GM12892 (cell line): ENCODE data around the gene RALGPS1.

ENCODE experiments used
- DNase-seq: peaks from one replicate; pipeline ENCODE4 v3.0.0; 2011; ENCODE audit not compliant: insufficient read length
- FAIRE-seq: peaks from 2 replicates; lab custom pipeline; 2011; peaks lifted over from hg19 to GRCh38; lab: Jason Lieb, UNC
- POLR2A ChIP-seq: IDR thresholded peaks from 2 replicates; pipeline ENCODE4 v1.6.1; 2011; ENCODE audit warnings: low read depth, low read length, control low read depth
- POLR2AphosphoS5 ChIP-seq: IDR thresholded peaks from 2 replicates; pipeline ENCODE4 v1.6.1; 2011; ENCODE audit warnings: low read depth, low read length, control low read depth
- TAF1 ChIP-seq: IDR thresholded peaks from 2 replicates; pipeline ENCODE4 v1.6.1; 2011; ENCODE audit warnings: low read depth, mild to moderate bottlenecking, control low read depth, low read length, borderline replicate concordance

The RALGPS1 gene

GRCh38 chr9:126915846-126916543 lies 1.4 kb downstream of the RALGPS1 start:
- no peak for DNase-seq
- TF ChIP-seq POLR2A (no peak), POLR2AphosphoS5 (no peak), TAF1 (no peak)
- FAIRE-seq, result no peak

- FAIRE-seq, result no peak
- TF ChIP-seq POLR2AphosphoS5 (no peak), POLR2A (no peak), TAF1 (no peak)
- DNase-seq, result no peak
Measured at GRCh38 chr9:126916909-126917308, 2.3 kb downstream of the RALGPS1 start.

- TF ChIP-seq POLR2AphosphoS5, result no peak
- DNase-seq (no peak), FAIRE-seq (no peak)
Measured at GRCh38 chr9:126919193-126919592, 4.6 kb downstream of the RALGPS1 start.

- DNase-seq, result no peak
- TF ChIP-seq POLR2AphosphoS5, result no peak
- TF ChIP-seq POLR2A, result no peak
- no peak for TF ChIP-seq TAF1
Measured at GRCh38 chr9:126925876-126926275, 11.3 kb downstream of the RALGPS1 start.

GRCh38 chr9:126926364-126926763 lies 11.8 kb downstream of the RALGPS1 start:
- FAIRE-seq (no peak), DNase-seq (no peak)
- TF ChIP-seq POLR2AphosphoS5, result no peak
- no peak for TF ChIP-seq POLR2A
- TF ChIP-seq TAF1, result no peak

More at GRCh38 chr9:126925876-126926275, 11.3 kb downstream of the RALGPS1 start:
- FAIRE-seq, result no peak

- DNase-seq, result no peak
- no peak for FAIRE-seq
- TF ChIP-seq POLR2A, result no peak
- TF ChIP-seq POLR2AphosphoS5, result no peak
- TF ChIP-seq TAF1, result no peak
Measured at GRCh38 chr9:126927419-126927818, 12.8 kb downstream of the RALGPS1 start.

- DNase-seq, result no peak
- no peak for TF ChIP-seq POLR2A
- no peak for TF ChIP-seq POLR2AphosphoS5
- TF ChIP-seq TAF1, result no peak
- no peak for FAIRE-seq
Measured at GRCh38 chr9:126932871-126933321, 18.3 kb downstream of the RALGPS1 start.

- FAIRE-seq, result no peak
- no peak for DNase-seq
- no peak for TF ChIP-seq POLR2A
- no peak for TF ChIP-seq POLR2AphosphoS5
- TF ChIP-seq TAF1, result no peak
Measured at GRCh38 chr9:126933334-126933980, 18.9 kb downstream of the RALGPS1 start.

- DNase-seq, result no peak
Measured at GRCh38 chr9:126934441-126934840, 19.9 kb downstream of the RALGPS1 start.

GRCh38 chr9:126935630-126936029 lies 21.0 kb downstream of the RALGPS1 start:
- TF ChIP-seq POLR2AphosphoS5, result no peak
- TF ChIP-seq TAF1, result no peak
- TF ChIP-seq POLR2A, result no peak
- no peak for FAIRE-seq
- no peak for DNase-seq

More at GRCh38 chr9:126934441-126934840, 19.9 kb downstream of the RALGPS1 start:
- TF ChIP-seq POLR2AphosphoS5 (no peak), POLR2A (no peak), TAF1 (no peak)
- FAIRE-seq, result no peak

GRCh38 chr9:126937444-126937843 lies 22.9 kb downstream of the RALGPS1 start:
- DNase-seq, result no peak
- no peak for TF ChIP-seq POLR2A
- TF ChIP-seq POLR2AphosphoS5, result no peak
- no peak for TF ChIP-seq TAF1
- no peak for FAIRE-seq

- FAIRE-seq (no peak), DNase-seq (no peak)
- no peak for TF ChIP-seq POLR2AphosphoS5
- TF ChIP-seq POLR2A, result no peak
- TF ChIP-seq TAF1, result no peak
Measured at GRCh38 chr9:126938327-126938726, 23.7 kb downstream of the RALGPS1 start.
